Mesenchymal stem cell (in vitro differentiated cells and primary cell): ENCODE results near the gene ELFN2.
A peak's percentile ranks its signal among the peaks of the same experiment; 100 is the strongest.

Experiments
- DNase-seq: peaks from one replicate; pipeline ENCODE4 v3.0.0-alpha.2; 2013
- H2AFZ ChIP-seq: one replicate; pipeline ENCODE4 v1.6.1; 2013; ENCODE audit warnings: low read depth, mild to moderate bottlenecking, control low read depth, inconsistent platforms, low read length, moderate library complexity
- H2AK5ac ChIP-seq: 2 replicates; pipeline ENCODE4 v1.6.1; 2013; ENCODE audit warnings: low read length, moderate library complexity, mild to moderate bottlenecking, inconsistent platforms; ENCODE audit not compliant: severe bottlenecking
- H2BK120ac ChIP-seq: one replicate; pipeline ENCODE4 v1.6.1; 2013; ENCODE audit warnings: low read depth, mild to moderate bottlenecking, inconsistent platforms, low read length, moderate library complexity
- H2BK12ac ChIP-seq, 2 experiments: one replicate each; pipeline ENCODE4 v1.6.1; 2013; ENCODE audit warnings: inconsistent platforms in 2 of 2, low read length in 2 of 2, mild to moderate bottlenecking in 2 of 2, moderate library complexity in 2 of 2, control low read depth in 1 of 2
- H2BK15ac ChIP-seq: one replicate; pipeline ENCODE4 v1.6.1; 2013; ENCODE audit warnings: mild to moderate bottlenecking, low read depth, inconsistent platforms; ENCODE audit not compliant: poor library complexity, severe bottlenecking
- H2BK5ac ChIP-seq: 2 replicates; pipeline ENCODE4 v1.6.1; 2013; ENCODE audit warnings: low read depth, mild to moderate bottlenecking, low read length, control low read depth, inconsistent platforms; ENCODE audit not compliant: poor library complexity, severe bottlenecking
- H3K14ac ChIP-seq, 2 experiments: one replicate each; pipeline ENCODE4 v1.6.1; 2013; ENCODE audit warnings: inconsistent platforms in 2 of 2, low read length in 2 of 2, control low read depth in 1 of 2, mild to moderate bottlenecking in 1 of 2, moderate library complexity in 1 of 2
- H3K18ac ChIP-seq, 2 experiments: one replicate each; pipeline ENCODE4 v1.6.1; 2013; ENCODE audit warnings: inconsistent platforms in 2 of 2, low read length in 2 of 2, control low read depth in 1 of 2, low read depth in 1 of 2, mild to moderate bottlenecking in 1 of 2
- H3K23ac ChIP-seq, 2 experiments: one replicate each; pipeline ENCODE4 v1.6.1; 2013; ENCODE audit warnings: inconsistent platforms in 2 of 2, low read length in 2 of 2, mild to moderate bottlenecking in 2 of 2, moderate library complexity in 2 of 2, control low read depth in 1 of 2
- H3K27ac ChIP-seq: 2 replicates; pipeline ENCODE4 v1.5.1; 2013; ENCODE audit warnings: mild to moderate bottlenecking, moderate library complexity, low read length, control low read depth, inconsistent platforms; ENCODE audit not compliant: poor library complexity, severe bottlenecking
- H3K27me3 ChIP-seq, 2 experiments: 2 replicates each; pipeline versions ENCODE4 v1.6.1 to v1.7.0; 2013; ENCODE audit warnings: low read length in 2 of 2, mild to moderate bottlenecking in 2 of 2, moderate library complexity in 2 of 2, control low read depth in 1 of 2, inconsistent platforms in 1 of 2; ENCODE audit not compliant: control insufficient read depth in 1 of 2, insufficient read depth in 1 of 2
- H3K36me3 ChIP-seq, 2 experiments: 2 replicates each; pipeline versions ENCODE4 v1.6.1 to v1.7.0; 2013; ENCODE audit warnings: low read length in 2 of 2, control low read depth in 1 of 2, inconsistent platforms in 1 of 2, low read depth in 1 of 2, mild to moderate bottlenecking in 1 of 2; ENCODE audit not compliant: insufficient read depth in 2 of 2, control insufficient read depth in 1 of 2
- H3K4ac ChIP-seq, 2 experiments: one replicate each; pipeline ENCODE4 v1.6.1; 2013; ENCODE audit warnings: inconsistent platforms in 2 of 2, low read length in 2 of 2, mild to moderate bottlenecking in 2 of 2, moderate library complexity in 2 of 2, control low read depth in 1 of 2, low read depth in 1 of 2
- H3K4me1 ChIP-seq: 2 replicates; pipeline ENCODE4 v1.6.1; 2013; ENCODE audit warnings: low read depth, low read length, control low read depth; ENCODE audit not compliant: control insufficient read depth, insufficient read depth
- H3K4me2 ChIP-seq: 2 replicates; pipeline ENCODE4 v1.6.1; 2013; ENCODE audit warnings: low read length, mild to moderate bottlenecking, inconsistent platforms; ENCODE audit not compliant: poor library complexity, severe bottlenecking
- H3K4me3 ChIP-seq, 2 experiments: 2 replicates each; pipeline versions ENCODE4 v1.5.1 to v1.7.0; 2013; ENCODE audit warnings: low read length in 2 of 2, mild to moderate bottlenecking in 2 of 2, control low read depth in 1 of 2, low read depth in 1 of 2; ENCODE audit not compliant: insufficient read depth in 1 of 2
- H3K79me1 ChIP-seq: replicated peaks from 2 replicates; pipeline ENCODE4 v1.6.1; 2013; ENCODE audit warnings: mild to moderate bottlenecking, control low read depth, low read length, inconsistent platforms; ENCODE audit not compliant: poor library complexity, severe bottlenecking
- H3K9ac ChIP-seq: 2 replicates; pipeline ENCODE4 v1.7.0; 2013; ENCODE audit warnings: mild to moderate bottlenecking, low read length, moderate library complexity
- H3K9me3 ChIP-seq: 2 replicates; pipeline ENCODE4 v1.7.0; 2013; ENCODE audit warnings: mild to moderate bottlenecking, low read length; ENCODE audit not compliant: control insufficient read depth
- H4K8ac ChIP-seq: one replicate; pipeline ENCODE4 v1.6.1; 2013; ENCODE audit warnings: inconsistent platforms, mild to moderate bottlenecking, low read length, moderate library complexity
- H4K91ac ChIP-seq: one replicate; pipeline ENCODE4 v1.6.1; 2013; ENCODE audit warnings: mild to moderate bottlenecking, low read length, inconsistent platforms
- WGBS: methylation state at CpG from one replicate; pipeline ENCODE4 v1.1.7; 2013; ENCODE audit warnings: mixed read lengths; 5-methylcytosine and 5-hydroxymethylcytosine counted together

Gene ELFN2

DNA sequence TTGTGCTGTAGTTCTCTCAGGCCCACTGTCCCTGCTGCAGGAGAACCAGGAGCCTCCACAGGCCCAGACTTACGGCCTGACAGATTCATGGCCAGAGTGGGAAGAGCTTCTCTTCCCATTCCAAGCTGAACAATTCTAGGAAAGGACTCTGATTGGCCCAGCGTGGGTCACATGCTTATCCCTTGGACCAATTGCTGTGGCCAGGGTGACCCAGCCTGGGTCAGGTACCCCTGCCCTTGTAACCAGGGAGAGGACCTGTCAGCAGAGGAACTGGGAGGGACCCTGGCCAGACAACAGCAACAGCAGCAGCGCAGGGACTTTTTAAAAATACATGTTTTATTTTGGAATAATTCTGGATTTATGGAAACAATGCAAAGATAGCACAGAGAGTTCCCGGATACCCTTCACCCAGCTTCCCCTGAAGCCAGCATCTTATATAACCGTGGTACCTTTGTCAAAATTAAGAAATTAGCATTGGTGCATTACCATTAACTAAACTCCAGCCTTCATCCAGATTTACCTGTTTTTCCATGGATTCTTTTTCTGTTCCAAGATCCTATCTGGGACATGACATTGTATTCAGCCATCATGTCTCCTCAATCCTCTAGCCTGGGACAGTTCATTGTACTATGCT is 8.8 kb upstream of the ELFN2 start:
- no peaks in the 10 kb centered on the region for H3K79me1 ChIP-seq
- no peak overlapping the region for H3K18ac ChIP-seq
- no peak overlapping the region for H2BK5ac ChIP-seq
- H2AK5ac ChIP-seq, result peak overlapping the region; percentile 63
- H4K91ac ChIP-seq, result no peak overlapping the region
- peaks cover 8% of the 10 kb centered on the region for H3K4me1 ChIP-seq
- WGBS, result 89% methylated on average over 5 of the region's 5 CpGs
- DNase-seq, result no peak
- H3K36me3 ChIP-seq, result peaks cover 0 to 8% of the 10 kb centered on the region in 2 experiments
- H3K9ac ChIP-seq, result no peak overlapping the region
- peaks cover 0 to 55% of the 10 kb centered on the region in 2 experiments for H3K27me3 ChIP-seq
- H3K27ac ChIP-seq, result no peak overlapping the region
- no peak overlapping the region for H3K4me3 ChIP-seq
- H2AFZ ChIP-seq, result no peak overlapping the region
- H4K8ac ChIP-seq, result no peak overlapping the region
- H3K4ac ChIP-seq, result no peak overlapping the region
- H3K23ac ChIP-seq, result no peak overlapping the region
- no peak overlapping the region for H2BK120ac ChIP-seq
- no peak overlapping the region for H2BK12ac ChIP-seq
- no peak overlapping the region for H3K4me2 ChIP-seq
- H3K14ac ChIP-seq, result no peak overlapping the region
- H2BK15ac ChIP-seq, result no peak overlapping the region
- peaks cover 36% of the 10 kb centered on the region for H3K9me3 ChIP-seq

DNA sequence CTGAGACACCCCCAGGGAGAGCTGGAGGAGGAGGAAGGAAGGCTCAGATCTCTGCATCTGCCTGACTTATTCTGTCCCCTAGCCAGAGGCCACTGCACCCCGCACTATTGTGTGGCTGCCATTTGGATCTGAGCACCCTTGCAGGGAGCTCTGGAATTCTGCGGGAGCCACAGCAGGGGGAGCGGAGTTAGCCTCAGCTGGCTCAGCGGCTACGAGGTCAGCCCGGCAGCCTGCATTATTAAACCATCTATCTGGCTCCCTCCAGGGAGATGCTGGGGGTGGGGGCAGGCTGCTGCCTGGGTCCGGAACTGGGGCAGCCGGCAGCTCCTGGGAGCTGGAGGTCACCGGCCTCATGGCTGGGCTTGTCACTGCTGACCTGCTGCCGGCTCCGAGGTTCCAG is 6.5 kb upstream of the ELFN2 start:
- Histone ChIP-seq H3K9me3 (peaks cover 29% of the 10 kb centered on the region), H2BK120ac (no peak overlapping the region), H3K27me3 (peaks cover 0 to 62% of the 10 kb centered on the region in 2 experiments), H4K91ac (no peak overlapping the region), H2BK5ac (no peak overlapping the region), H2AFZ (no peak overlapping the region), H3K79me1 (no peaks in the 10 kb centered on the region), H2BK15ac (no peak overlapping the region), H3K4me3 (peak overlapping the region in 1 of 2 experiments; percentile 47), H2AK5ac (peak overlapping the region; percentile 55), H3K9ac (no peak overlapping the region), H3K4ac (peak overlapping the region in 1 of 2 experiments; percentile 31), H3K4me1 (peaks cover 24% of the 10 kb centered on the region), H2BK12ac (peak overlapping the region in 1 of 2 experiments; percentile 64), H3K23ac (no peak overlapping the region), H3K36me3 (peaks cover 0 to 8% of the 10 kb centered on the region in 2 experiments), H3K4me2 (no peak overlapping the region), H3K14ac (no peak overlapping the region), H3K27ac (no peak overlapping the region), H4K8ac (no peak overlapping the region), H3K18ac (peak overlapping the region in 1 of 2 experiments; percentile 29)
- DNase-seq, result no peak
- 76% methylated on average over 8 of the region's 11 CpGs for WGBS

DNA sequence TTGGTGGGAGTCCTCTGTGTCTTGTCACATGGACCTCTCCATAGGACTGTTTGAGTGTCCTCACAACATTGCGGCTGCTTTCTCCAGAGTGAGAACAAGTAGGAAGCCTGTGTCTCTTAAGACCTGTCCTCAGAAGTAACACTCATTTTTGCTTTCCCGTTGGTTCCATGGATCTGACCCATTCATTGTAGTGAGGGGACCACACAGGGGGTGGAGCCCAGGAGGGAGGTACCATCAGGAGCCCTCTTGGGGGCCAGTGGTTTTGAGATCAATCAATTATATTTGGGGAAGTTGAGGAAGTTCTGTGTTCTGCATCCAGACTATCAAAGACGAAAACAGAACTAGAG is 5.4 kb upstream of the ELFN2 start:
- Histone ChIP-seq H3K4me3 (peak overlapping the region in 1 of 2 experiments; percentile 47), H4K8ac (no peak overlapping the region), H3K4ac (peak overlapping the region in 1 of 2 experiments; percentile 3), H2BK120ac (no peak overlapping the region), H3K27me3 (peaks cover 0 to 63% of the 10 kb centered on the region in 2 experiments), H3K36me3 (peaks cover 0 to 8% of the 10 kb centered on the region in 2 experiments), H2BK15ac (peak overlapping the region; percentile 46), H3K18ac (peak overlapping the region; percentile 7 to 58), H4K91ac (no peak overlapping the region), H3K23ac (no peak overlapping the region), H3K9me3 (peaks cover 29% of the 10 kb centered on the region), H2AFZ (no peak overlapping the region), H2AK5ac (peak overlapping the region; percentile 55), H3K4me1 (peaks cover 35% of the 10 kb centered on the region), H3K27ac (peak overlapping the region; percentile 84), H3K79me1 (no peaks in the 10 kb centered on the region), H3K14ac (no peak overlapping the region), H3K4me2 (no peak overlapping the region), H3K9ac (no peak overlapping the region), H2BK12ac (no peak overlapping the region), H2BK5ac (peak overlapping the region; percentile 74)
- WGBS, result 80% methylated on average over 3 of the region's 3 CpGs
- DNase-seq, result no peak

DNA sequence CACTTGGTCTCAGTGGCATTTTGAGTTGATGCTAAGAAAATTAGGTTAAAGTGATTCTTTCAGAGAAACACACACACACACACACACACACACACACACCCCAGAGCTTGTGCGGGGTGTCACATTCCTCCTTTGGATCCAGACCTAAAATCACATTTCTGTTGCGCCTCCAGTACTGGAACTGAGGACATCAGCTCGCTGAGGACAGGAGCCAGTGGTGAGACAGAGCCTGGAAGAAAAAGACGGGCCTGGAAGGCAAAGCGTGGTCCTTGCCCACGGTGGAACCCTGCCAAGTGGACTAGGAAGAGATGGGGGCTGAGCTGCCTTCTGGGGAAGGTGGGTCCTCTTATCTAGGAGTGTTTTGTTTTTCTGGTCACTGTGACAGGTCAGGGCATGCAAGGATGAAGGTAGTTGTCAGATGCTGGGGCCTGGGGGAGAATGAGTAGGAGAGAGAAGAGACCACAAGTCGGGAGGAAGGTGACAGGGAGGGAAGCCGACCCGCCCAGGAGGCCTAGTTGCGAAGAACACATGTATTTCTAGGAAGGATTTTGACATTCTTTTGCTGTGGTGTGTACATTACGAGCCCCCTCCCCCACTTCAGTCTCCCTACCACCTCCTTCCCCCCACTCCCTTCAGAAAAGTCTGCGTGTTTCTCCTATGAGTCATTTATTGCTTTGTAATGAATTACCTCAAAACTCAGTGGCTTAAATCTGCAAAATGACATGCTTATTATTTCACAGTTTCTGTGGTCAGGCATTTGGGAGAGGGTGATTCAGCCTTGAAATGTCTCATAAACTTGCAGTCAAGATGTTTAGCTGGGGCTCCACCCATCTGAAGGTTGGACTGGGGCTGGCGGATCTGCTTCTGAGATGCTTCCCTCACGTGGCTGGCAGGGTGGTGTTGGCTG is 4.8 kb upstream of the ELFN2 start:
- Histone ChIP-seq H3K27ac (peak overlapping the region; percentile 98), H2BK12ac (peak overlapping the region; percentile 75), H3K4me3 (peak overlapping the region in 1 of 2 experiments; percentile 47), H3K9me3 (peaks cover 29% of the 10 kb centered on the region), H3K4me1 (peaks cover 36% of the 10 kb centered on the region), H3K14ac (peak overlapping the region in 1 of 2 experiments; percentile 3), H3K9ac (no peak overlapping the region), H2BK5ac (peak overlapping the region; percentile 99), H2AK5ac (peak overlapping the region; percentile 98), H4K91ac (peak overlapping the region; percentile 81), H2BK15ac (peak overlapping the region; percentile 46), H3K18ac (peak overlapping the region; percentile 82 to 84), H2AFZ (peak overlapping the region; percentile 67), H3K4ac (peak overlapping the region in 1 of 2 experiments; percentile 87), H3K79me1 (no peaks in the 10 kb centered on the region), H4K8ac (no peak overlapping the region), H2BK120ac (peak overlapping the region; percentile 79), H3K23ac (no peak overlapping the region), H3K36me3 (peaks cover 0 to 8% of the 10 kb centered on the region in 2 experiments), H3K27me3 (peaks cover 0 to 60% of the 10 kb centered on the region in 2 experiments), H3K4me2 (peak overlapping the region; percentile 1)
- peak; percentile 95 for DNase-seq
- 24% methylated on average over 8 of the region's 14 CpGs for WGBS
